HCEC 1CT (cell line): ENCODE measurements around the gene DCP1B.
A peak's percentile ranks its signal among the peaks of the same experiment; 100 is the strongest.

Experiments
- DNase-seq: peaks from one replicate; pipeline ENCODE4 v3.0.0-alpha.2; 2017

Gene DCP1B

DNA sequence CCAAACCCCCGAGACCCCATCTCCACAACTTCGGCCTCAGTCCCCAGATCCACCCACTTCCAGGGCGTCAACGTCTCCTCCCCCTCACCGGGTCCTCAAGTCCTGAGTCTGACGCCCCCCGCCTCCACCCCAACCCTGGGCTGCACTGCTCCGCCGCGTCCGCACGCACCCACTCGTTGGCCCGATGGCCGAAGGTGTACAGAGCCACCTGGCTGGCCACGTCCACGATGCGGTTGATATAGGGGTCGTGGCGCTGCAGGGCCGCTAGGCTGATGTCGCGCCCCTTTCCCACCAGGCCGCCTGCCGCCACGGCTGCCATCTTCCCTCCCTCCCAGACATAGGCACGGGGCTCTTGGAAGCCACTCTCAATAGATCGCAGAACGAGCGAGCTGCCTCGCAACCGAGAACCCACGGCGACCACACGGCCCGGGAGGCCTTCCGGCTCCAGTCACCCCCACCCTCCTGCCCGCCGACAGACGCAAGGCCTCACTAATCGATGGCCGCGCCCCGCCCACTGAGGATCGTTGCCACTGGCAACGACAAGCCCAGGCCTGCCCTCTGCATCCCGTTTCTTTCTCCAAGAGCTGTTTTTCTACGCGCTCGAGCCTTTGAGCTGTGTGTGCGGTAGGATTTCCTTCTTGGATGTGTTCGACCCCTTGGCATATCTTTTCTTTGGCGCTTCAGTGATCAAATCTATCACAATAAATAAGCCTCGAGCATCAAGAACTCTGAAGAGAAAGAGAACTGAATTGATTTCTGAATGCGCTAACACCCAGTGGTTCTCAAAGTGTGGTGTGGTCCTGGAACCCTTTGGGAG is at the start of gene DCP1B:
TSS of gene DCP1B (minus strand) at position 345 of the 817 bp plus-strand sequence. CDS start at position 319, 26 bp downstream.
- DNase-seq: peak; percentile 95

DNA sequence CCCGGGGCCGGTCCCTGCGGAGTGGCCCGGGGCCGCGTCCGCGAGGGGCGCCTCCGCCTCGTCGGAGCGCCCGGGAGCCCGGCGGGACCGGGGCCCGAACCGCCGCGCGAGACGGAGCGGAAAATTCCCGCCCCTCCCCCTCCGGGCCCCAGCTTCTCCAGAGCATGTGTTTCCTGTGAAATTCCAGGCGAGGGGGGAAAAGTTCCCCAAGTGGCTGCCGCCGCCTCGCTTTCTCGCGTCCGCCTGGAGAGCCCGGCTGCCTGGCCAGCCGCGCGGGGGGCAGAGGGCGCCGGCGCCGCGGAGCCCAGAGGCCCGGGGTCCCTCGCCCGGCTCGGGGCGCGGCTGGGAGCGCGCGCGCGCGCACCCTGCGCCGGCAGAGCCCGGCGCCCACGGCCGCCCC is 49.4 kb upstream of the DCP1B start:
- DNase-seq: peak; percentile 21

DNA sequence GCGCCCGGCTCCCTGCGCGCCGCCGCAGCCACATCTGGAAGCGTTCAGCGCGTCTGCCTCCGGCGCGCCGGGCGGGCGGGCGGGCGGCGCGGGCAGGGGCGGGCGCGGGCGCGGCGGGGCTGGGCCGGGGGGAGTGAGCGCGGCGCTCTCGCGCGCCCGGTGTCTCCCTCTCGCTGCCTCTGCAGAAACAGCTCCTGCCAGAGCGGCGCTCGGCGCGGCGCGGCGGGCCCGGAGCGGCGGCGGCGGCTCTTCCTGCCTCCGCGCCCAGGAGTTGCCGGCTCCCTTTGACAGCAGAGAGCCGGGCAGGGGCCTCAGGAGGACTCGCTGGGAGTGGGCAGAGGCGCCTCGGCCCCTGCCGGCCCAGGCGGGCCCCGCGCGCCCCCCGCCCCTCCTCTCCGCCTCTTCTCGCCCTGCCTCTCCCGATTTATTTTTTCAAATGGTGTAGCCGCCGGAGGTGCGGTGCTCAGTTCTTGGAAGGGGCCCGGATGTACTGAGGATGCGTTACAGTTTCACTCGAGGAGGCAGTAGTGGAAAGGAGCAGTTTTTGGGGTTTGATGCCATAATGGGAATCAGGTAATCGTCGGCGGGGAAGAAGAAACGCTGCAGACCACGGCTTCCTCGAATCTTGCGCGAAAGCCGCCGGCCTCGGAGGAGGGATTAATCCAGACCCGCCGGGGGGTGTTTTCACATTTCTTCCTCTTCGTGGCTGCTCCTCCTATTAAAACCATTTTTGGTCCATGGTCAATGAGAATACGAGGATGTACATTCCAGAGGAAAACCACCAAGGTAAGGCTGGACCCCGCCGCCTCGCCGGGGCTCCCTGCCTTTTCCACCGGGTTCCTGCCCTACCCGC is 48.8 kb upstream of the DCP1B start, which contains the start of gene CACNA1C:
TSS of gene CACNA1C (plus strand) at position 162 of the 853 bp plus-strand sequence. CDS start at position 738, 576 bp downstream.
- peak; percentile 40 for DNase-seq

DNA sequence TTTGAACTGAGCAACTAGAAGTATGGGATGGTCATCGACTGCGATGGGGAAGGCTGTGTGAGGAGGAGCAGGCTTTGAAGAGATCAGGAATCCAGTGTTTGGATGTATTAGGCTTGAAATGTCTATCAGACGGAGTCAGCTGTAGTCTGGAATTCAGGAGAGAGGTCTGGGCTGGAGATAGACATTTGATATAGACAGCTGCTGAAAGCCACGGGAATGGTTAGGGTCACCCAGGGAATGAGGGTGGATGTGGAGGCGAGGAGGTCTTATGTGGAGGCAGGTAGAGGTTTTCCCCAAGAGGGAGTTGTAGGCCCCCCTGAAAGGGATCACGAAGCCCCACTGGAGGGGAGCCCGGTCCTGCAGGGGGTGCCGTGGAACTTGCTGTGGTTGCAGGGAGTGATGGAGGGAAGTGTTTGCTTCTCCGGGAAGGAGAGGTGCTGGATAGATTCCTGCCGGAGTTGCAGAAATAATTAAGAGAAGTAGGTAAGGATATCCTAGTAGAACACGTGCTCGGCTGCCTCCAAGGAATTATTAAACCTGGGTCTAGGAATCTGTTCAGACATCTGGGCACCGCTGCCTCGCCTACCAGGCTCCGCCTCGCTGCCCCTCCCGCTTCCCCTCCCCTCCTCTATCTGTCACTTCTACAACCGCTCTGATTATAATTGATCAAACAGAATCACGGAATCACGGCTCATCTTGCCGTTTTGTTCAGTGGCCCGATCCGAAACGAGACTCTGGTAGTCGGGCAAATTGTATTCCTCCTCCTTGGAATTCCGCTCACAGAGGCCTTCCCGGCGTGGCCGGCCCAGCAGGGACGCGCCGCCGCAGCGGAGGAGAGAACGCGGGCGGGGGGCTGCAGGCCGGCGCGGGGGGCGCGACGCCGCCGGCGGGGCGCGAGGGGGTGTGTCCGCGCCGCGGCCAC is 47.7 kb upstream of the DCP1B start:
- DNase-seq: no peak

DNA sequence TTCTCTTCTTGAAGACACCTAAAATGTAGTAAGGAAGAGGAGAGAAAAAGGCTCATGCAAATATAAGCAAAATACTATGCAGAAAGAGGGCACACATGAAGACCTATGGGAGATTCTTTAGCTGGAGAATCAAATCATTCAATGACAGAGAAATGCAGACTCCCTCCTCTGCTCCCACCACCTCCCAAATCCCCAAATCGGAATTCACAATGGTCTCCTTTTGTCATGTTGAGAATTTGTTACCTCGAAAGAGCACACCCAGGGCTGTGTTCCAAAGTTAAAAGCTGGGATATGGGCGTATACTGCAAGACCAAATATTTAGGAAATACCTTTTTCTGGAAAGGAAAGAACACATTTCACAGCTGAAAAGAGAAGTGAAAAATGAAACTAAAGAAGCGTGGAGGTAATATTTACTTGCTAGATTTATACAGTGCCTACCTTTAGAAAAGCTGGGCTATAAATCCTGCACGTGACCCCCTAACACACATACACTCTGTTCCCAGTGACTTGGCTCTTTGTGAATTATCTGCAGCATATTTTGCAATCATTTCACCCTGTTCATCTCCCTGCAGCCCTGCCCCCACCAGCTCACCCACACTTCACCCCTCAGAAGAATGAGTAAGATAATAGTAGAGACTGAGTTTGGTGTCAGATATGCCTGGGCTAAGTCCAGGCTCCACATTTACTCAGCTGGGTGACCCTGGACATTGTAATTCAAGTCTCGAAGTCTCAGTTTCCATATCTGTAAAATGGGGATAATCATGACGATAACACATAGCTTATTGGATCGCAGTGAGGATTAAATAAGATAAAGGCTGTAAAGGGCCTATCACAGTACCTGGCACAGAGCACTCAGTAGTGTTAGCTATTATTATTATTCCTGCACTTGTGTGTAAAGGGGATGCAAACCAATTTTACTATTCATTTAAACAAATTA is 45.6 kb upstream of the DCP1B start:
- no peak for DNase-seq

DNA sequence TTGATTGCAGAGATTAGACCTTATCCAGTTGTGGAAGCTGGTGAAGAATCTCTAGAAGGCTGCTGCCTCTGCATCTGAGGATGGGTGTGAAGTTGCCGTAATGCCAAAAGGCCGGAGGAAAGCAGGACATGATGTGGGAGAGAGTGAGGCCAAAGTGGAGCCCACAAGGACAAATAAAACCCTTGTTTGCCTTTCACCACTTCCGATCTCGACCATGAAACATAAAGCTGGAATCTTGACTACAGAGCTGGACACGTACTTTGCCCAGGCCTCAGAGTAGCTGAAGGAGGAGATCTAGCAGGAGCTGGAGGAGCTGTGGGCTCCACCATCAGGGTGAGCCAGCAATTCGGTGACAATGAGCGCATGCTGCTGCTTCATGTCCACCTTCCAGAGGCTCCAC is 43.5 kb upstream of the DCP1B start:
- DNase-seq: no peak

DNA sequence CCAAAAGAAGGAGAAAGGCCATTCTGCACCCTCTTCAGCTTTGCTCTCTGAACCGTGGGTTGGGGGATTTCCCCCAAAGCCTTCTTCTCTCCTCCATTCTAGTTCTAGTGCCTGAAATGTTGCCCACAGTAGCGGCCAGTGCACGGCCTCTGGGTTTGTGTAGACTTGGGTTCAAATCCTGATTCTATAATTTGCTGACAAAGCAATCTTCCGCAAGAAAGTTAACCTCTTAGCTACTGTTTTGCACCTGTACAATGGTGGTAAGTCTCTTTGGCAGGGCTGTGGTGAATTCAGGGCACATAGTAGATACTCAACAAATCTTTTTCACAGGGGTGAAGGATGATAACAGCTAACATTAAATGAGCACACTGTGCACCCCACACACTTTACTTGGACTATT is 42.7 kb upstream of the DCP1B start:
- no peak for DNase-seq

DNA sequence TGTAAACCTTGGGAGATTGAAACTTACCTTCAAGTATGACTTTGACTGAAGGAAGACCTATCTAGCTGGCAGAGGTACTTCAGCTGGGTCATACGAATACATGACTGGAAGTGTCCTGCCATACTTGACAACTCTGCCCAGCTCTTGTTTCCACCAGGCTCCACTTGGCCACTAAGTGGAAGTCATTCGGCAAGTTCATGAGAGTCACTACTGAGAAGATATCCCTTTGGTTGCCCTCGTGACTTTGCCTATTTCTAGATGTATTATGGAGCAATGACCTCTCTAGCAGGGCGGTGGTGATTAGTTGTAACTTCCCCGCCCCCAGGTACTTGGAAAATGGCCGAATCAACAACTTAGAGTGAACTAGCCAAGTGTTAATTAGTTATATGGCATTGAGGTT is 39.9 kb upstream of the DCP1B start:
- no peak for DNase-seq

DNA sequence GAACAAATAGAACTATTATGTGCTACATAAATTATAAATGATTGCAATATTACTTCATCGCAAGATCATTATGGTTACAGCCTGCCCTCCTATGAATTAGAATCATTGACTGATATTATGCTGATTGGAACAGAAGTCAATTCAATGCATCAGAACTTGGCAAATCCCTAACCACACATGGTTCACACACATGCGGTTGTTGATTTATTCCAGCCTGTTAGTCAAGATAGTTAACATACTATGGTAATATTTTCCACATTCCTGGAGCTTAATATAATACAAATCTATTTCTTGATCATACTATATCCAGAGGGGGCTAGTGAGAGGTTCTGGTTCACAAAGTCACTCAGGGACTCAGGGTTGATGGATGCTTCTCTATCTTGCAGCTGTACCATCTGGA is 38.8 kb upstream of the DCP1B start:
- no peak for DNase-seq

DNA sequence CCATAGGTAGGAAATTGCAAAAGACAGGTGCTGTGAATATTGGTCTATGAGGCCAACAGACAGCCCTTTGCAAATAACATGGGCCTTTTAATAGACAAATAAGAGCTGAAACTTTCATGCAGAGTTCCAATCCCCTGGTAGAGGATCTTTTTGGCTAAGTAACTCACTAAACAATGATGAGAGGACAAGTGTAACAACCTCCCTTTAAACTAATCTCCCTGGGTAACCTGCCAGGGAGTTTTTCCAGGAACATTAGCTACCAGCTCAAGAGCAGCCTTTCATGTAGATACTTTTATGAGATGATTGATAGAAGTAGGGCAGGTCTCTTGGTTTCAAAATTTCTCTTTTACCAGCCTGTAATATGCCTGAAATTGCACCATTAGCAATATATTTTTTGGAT is 34.8 kb upstream of the DCP1B start:
- no peak for DNase-seq

DNA sequence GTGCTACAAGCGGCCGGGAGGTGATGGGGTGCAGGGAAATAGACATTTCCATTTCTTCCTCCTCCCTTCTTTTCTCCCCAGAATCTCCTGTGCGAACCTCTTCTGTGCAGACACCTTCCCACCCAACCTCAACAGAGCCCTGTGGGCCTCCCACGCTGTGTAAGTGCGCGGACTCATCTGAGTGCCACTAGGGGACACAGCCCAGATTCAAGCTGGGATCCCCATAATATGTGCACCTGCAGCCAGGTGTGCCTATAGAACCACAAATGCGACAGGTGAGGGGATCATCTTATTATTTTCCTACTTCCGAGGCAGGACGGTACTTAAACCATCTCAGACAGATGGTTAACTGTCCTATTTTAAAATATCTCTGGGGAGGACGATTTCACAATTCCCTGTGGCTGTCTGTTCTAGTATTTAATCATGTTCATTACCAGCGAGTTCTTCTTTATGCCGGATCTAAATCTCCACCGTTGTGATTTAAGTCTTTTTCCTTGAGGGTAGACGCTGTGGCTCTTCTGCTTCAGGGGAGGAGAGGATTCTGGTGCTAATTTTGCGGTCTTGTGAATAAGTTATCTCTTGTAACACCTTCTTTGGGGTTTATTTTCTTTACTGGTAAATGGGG is 31.3 kb upstream of the DCP1B start:
- DNase-seq: no peak

DNA sequence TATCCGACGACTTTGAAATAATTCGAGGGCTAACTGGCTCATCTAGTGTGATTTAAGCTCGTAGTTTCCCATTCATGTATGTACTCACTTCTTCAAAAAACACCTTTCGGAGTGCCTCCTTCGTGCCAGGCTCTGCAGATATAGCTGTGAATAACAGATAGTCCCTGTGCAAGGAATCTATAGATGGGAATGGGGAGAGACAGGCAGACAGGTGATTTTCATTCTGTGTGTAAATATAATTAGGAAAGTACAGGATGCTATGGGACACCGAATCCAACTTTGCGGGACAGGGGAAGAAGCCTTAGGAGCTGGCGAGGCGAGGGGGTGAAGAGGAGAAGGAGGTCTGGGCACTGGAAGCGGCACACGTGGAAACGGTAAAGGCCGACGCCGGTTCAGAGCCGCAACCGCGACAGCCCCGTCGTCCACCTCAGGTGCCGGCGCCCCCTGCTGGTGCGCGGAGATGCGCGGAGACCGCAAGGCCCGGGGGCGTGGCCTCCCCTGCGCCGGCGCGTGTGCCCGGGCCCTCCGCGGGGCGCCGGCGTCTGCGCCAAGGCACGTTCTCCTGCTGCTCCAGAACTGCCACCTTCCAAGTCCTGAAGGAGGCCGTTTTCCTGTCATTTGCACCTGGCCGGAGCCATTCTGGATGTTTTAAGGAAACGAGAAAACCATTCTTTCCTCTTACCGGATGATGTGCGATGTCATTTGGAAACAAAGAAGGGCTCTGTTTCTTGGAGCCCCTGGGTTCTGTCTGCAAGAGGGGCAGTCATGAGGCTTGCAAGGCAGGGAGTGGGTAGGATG is 30.6 kb upstream of the DCP1B start:
- DNase-seq: peak; percentile 65

DNA sequence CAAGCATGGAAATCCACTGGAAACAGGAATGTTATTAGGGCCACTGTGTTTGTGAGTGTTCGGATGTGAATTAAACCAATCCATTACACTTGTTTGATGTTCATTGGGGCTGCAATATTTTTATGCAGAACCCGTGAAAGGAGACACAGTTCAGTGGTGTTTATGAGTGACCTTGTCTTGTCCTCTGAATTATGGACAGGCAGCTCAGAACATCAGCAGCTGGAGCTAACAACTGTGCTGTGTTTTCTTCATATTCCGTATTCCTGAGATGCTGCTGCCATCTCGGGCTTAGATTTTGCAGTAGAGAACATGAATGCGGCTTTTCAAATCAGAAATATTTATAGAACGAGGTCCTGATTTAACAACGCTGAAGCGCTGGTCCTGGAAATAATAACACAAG is 28.2 kb upstream of the DCP1B start:
- no peak for DNase-seq

DNA sequence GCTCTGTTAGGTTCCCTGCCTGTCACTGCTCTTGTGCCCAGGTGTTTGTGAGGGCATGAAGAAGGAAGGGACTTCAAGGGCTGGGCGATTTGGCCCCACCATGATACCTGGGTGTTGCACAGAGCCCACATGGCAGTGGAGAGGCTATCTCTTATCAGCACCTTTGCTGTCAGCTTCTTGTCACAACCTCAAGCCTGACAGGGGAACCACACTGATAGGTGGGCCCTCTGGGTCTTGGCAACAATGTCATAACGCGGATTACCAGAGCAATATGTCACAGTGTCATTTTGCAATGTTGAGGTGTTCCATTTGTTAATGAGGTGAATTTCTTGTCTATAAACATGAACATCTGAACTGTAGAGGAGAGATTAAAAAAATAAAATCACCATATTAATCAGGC is 25.6 kb upstream of the DCP1B start:
- no peak for DNase-seq

DNA sequence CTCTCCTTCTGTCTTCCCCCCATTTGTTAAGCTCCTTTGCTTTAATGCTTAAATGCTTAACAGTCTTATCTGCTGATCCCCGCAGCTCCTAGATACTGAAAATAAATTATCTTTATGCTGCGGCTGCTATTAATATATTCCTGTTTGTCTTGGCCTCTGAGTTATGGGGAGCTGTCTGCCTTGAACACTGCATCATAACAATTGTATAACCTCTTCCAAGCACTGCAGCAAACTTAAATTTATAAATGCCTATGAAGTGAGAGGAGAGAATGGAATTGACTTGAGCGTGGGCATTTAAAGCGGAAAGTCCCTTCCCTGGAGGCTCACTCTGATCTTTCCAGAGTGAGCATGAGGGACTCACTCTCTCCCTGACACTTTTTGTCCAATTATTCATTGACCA is 23.1 kb upstream of the DCP1B start:
- no peak for DNase-seq

DNA sequence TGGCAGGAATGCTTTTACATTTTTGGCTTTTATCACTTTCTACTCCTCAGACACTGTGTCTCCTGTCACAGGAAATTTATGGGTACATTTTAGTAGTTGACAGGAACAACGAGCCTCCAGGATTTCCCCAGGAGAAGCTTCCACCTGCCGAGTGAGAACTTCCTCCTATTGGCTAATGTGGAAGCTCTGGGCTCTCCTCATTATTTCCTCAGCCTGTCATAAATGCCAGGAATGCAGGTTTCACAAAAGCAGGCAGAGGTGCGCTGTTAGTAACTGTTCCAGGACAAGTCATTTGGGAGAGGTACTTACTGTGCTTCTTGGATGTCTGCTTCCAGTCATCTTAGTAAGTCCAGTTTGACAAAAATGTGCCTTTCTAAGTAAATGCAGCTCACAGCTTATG is 19.1 kb upstream of the DCP1B start:
- no peak for DNase-seq

DNA sequence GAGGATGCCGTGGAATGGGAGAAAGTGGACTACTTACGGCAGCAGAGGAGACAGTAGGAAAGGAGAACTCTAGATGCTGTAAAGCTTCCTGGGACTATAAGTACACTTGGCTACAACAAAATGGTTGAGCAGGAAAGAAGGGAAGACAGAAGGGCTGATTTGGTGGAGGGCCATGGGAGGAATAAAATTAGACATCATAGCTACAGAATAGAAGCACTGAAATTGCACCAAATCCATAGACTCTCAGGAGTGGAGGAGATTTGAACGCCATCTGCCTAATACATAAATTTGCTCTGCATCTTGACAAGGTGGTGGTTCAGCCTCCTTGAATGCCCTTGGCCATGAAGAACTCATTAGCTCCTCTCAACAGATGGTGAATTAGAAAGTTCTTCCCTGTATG is 16.3 kb upstream of the DCP1B start:
- DNase-seq: no peak

DNA sequence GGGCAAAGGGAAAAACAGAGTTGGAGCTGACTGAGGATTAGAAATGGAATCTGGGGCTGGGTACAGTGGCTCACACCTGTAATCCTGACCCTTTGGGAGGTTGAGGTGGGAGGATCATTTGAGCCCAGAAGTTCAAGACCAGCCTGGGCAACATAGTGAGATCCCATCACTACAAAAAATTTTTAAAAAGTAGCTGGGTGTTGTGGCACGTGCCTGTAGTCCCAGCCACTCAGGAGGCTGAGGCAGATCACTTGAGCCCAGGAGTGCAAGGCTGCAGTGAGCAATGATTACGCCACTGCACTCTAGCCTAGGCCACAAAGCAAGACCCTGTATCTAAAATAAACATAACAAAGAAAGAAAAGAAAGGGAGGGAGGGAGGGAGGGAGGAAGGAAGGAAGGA is 14.9 kb upstream of the DCP1B start:
- no peak for DNase-seq

DNA sequence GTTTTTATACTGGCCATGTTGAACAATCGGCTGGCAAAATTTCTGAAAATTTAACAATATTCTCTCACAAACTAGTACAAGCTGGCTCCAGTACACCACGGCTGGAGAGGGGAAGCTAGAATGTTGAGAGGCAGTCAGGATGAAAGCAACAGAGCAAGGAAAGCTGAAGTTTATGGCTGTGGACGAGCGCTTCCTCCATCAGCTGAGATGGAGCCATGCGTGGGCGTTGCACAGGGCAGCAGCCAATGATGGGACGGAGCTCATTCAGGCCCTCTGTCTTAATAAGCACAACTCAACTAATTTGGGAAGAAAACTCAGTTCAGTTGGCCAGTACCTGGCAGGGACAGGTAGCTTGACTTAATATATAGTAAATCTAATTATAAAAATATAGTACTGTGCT is 14.1 kb upstream of the DCP1B start:
- DNase-seq: no peak

DNA sequence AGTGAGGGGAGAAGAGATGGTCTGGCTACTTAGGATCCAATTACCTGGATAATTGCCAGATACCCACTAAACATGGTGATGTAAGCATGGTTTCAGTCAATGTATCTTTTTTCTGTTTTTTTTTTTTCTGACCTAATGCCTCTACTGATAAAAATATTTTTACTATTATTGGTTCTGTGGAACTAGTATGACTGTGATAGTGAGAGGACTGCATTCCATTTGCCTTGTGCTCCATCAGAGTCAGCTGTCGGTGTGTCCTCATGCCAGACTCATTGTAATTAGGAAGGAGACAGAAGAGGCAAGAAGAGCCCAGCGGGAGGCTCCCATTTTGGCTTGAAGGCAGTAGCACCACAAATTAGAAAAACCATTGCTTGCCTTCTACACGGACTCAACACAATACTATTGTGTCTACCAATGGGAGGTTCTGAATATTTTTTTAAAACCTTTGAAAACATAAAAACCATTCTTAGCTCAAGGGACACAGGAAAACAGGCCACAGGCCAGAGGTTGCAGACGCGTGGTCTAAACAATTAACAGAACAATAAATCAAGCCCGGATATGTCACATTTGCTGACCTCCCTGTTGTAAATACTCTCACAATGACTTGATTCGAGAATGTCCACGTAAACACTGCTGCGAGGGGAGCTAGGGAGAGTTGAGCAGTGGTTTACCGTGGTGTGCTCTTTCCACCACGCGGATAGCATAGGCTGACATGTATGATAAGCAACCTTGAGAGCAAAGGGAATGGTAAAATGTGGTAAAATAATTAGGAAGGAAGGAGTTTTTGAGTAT is 13.5 kb upstream of the DCP1B start:
- DNase-seq: no peak
